ENCODE measurements around the gene HDAC4.

Gene HDAC4

DNA sequence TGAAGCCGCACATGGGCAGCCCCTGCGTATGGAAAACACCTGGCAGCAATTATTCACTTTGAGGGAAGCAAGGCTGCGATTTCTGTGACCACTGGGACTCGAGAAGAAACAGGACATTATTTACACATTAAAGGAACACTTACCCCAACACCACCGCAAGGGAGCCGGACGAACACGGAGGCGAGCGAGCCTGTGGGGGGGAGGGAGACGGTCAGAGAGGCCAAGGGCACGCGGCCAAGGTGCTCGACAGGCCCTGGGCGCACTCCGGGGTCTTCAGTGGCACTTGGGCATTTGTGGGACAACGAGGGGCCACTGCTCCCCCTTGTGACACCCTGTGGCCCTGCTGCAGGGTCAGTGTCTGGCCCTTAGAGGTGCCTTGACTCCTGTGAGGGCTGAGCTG, 306.0 kb downstream of the HDAC4 start:
- Histone ChIP-seq H3K4me2 (ENCODE audit: low read depth, low read length, poor library complexity, severe bottlenecking) (no peak overlapping the region), H3K9ac (ENCODE audit: low read depth, low read length, poor library complexity, severe bottlenecking) (no peak overlapping the region), H3K79me2 (ENCODE audit: insufficient read depth, low read length) (no peaks in the 10 kb centered on the region), H3K4me3 (ENCODE audit: low read length, poor library complexity, severe bottlenecking) (no peak overlapping the region), H3K36me3 (ENCODE audit: insufficient read depth, low read length) (no peaks in the 10 kb centered on the region), H2AFZ (ENCODE audit: low read length) (no peak overlapping the region), H4K20me1 (ENCODE audit: insufficient read depth, low read length, poor library complexity, severe bottlenecking) (no peaks in the 10 kb centered on the region), H3K9me2 (replicated peaks; ENCODE audit: low read depth, low read length) (no peaks in the 10 kb centered on the region), H3F3A (ENCODE audit: low read depth) (no peaks in the 10 kb centered on the region), H3K9me3 (ENCODE audit: insufficient read depth, low read depth, low read length) (no peaks in the 10 kb centered on the region), H3K4me1 (ENCODE audit: insufficient read depth, low read length, poor library complexity, severe bottlenecking) (peaks cover 8% of the 10 kb centered on the region), H3K27me3 (ENCODE audit: insufficient read depth, low read length, poor library complexity, severe bottlenecking) (no peaks in the 10 kb centered on the region)
- TF ChIP-seq EZH2phosphoT487 (IDR thresholded peaks at IDR 0.05; ENCODE audit: borderline replicate concordance), result no peak
- TF ChIP-seq, protein P1, sequence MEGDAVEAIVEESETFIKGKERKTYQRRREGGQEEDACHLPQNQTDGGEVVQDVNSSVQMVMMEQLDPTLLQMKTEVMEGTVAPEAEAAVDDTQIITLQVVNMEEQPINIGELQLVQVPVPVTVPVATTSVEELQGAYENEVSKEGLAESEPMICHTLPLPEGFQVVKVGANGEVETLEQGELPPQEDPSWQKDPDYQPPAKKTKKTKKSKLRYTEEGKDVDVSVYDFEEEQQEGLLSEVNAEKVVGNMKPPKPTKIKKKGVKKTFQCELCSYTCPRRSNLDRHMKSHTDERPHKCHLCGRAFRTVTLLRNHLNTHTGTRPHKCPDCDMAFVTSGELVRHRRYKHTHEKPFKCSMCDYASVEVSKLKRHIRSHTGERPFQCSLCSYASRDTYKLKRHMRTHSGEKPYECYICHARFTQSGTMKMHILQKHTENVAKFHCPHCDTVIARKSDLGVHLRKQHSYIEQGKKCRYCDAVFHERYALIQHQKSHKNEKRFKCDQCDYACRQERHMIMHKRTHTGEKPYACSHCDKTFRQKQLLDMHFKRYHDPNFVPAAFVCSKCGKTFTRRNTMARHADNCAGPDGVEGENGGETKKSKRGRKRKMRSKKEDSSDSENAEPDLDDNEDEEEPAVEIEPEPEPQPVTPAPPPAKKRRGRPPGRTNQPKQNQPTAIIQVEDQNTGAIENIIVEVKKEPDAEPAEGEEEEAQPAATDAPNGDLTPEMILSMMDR (conservative IDR thresholded peaks at IDR 0.05; ENCODE audit: low read length), result no peak

DNA sequence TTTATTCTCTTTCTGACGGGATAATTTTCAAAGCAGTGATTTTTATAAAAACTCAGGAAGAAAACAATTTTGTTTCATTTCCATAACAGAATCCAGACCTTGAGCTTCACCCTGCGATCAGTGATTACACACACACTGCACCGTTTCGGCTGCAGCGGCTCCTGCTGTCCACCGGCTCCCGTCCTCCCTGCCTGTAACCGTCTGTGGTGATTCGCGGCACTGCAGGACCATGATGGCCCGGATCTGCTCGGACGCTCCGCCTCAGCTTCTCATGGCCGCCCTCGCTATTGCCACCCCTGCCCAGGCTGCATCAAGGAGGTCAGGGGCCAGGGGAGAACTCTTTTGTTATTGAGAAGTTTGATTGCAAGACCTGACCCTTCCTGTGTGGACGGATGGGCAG, 306.9 kb downstream of the HDAC4 start:
- no peaks in the 10 kb centered on the region for H3F3A ChIP-seq (ENCODE audit: low read depth)
- no peak overlapping the region for H2AFZ ChIP-seq (ENCODE audit: low read length)
- H3K4me2 ChIP-seq (ENCODE audit: low read depth, low read length, poor library complexity, severe bottlenecking), result no peak overlapping the region
- no peaks in the 10 kb centered on the region for H3K79me2 ChIP-seq (ENCODE audit: insufficient read depth, low read length)
- H3K4me3 ChIP-seq (ENCODE audit: low read length, poor library complexity, severe bottlenecking), result no peak overlapping the region
- H3K36me3 ChIP-seq (ENCODE audit: insufficient read depth, low read length), result no peaks in the 10 kb centered on the region
- no peak overlapping the region for H3K9ac ChIP-seq (ENCODE audit: low read depth, low read length, poor library complexity, severe bottlenecking)
- peaks cover 8% of the 10 kb centered on the region for H3K4me1 ChIP-seq (ENCODE audit: insufficient read depth, low read length, poor library complexity, severe bottlenecking)
- H4K20me1 ChIP-seq (ENCODE audit: insufficient read depth, low read length, poor library complexity, severe bottlenecking), result no peaks in the 10 kb centered on the region
- no peaks in the 10 kb centered on the region for H3K9me2 ChIP-seq (replicated peaks; ENCODE audit: low read depth, low read length)
- H3K9me3 ChIP-seq (ENCODE audit: insufficient read depth, low read depth, low read length), result no peaks in the 10 kb centered on the region
- H3K27me3 ChIP-seq (ENCODE audit: insufficient read depth, low read length, poor library complexity, severe bottlenecking), result no peaks in the 10 kb centered on the region
- TF ChIP-seq, protein P1 (conservative IDR thresholded peaks at IDR 0.05; ENCODE audit: low read length), result no peak
- no peak for TF ChIP-seq EZH2phosphoT487 (IDR thresholded peaks at IDR 0.05; ENCODE audit: borderline replicate concordance)

DNA sequence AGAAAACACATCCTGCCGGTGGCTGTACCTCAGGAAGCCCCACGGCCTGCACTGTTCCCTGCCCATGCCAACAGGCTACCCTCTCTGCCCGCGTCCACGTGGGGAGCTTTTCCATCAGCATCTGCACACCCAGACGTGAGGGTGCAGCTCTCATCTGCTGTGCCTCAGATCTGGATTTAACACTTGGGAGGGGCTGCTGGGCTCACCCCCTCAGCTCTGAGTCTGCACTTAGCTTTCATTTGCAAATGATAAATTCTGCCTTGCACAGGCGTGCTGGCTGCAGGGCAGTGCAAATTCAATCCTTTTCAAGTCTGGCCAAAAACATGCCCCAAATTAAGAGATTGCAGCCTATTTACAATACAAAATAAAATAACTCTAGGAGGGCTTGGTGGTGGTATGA, 307.3 kb downstream of the HDAC4 start:
- Histone ChIP-seq H3K9me3 (ENCODE audit: insufficient read depth, low read depth, low read length) (no peaks in the 10 kb centered on the region), H3K9me2 (replicated peaks; ENCODE audit: low read depth, low read length) (no peaks in the 10 kb centered on the region), H3K27me3 (ENCODE audit: insufficient read depth, low read length, poor library complexity, severe bottlenecking) (no peaks in the 10 kb centered on the region), H3K4me2 (ENCODE audit: low read depth, low read length, poor library complexity, severe bottlenecking) (no peak overlapping the region), H3K36me3 (ENCODE audit: insufficient read depth, low read length) (no peaks in the 10 kb centered on the region), H3K9ac (ENCODE audit: low read depth, low read length, poor library complexity, severe bottlenecking) (no peak overlapping the region), H3F3A (ENCODE audit: low read depth) (no peaks in the 10 kb centered on the region), H3K79me2 (ENCODE audit: insufficient read depth, low read length) (no peaks in the 10 kb centered on the region), H4K20me1 (ENCODE audit: insufficient read depth, low read length, poor library complexity, severe bottlenecking) (no peaks in the 10 kb centered on the region), H2AFZ (ENCODE audit: low read length) (no peak overlapping the region), H3K4me3 (ENCODE audit: low read length, poor library complexity, severe bottlenecking) (no peak overlapping the region), H3K4me1 (ENCODE audit: insufficient read depth, low read length, poor library complexity, severe bottlenecking) (peaks cover 5% of the 10 kb centered on the region)
- no peak for TF ChIP-seq EZH2phosphoT487 (IDR thresholded peaks at IDR 0.05; ENCODE audit: borderline replicate concordance)
- TF ChIP-seq, protein P1 (conservative IDR thresholded peaks at IDR 0.05; ENCODE audit: low read length), result no peak

All from Loucy (cell line).